ENCODE measurements around the gene IKBKE.

DNA sequence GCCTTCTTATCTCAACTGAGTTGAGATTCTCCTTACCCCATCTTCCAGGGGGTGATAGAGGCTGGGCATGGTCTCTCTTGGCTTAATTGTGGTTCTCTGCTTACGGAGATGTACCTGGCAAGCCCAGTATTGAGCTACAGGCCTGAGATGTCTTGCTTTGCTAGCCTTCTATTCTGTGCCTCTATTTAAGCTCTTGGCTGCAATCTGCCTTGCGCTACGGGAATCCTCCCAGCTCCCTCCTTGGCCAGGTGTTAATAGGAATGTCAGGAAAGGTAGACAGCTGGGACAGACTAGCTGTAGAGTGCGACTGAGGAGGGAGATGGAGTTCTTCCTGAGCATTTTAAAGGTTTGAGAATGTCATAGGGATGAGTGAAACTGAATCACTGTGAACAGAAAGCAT lies 10.6 kb upstream of the IKBKE start:
- TF ChIP-seq, protein P1, sequence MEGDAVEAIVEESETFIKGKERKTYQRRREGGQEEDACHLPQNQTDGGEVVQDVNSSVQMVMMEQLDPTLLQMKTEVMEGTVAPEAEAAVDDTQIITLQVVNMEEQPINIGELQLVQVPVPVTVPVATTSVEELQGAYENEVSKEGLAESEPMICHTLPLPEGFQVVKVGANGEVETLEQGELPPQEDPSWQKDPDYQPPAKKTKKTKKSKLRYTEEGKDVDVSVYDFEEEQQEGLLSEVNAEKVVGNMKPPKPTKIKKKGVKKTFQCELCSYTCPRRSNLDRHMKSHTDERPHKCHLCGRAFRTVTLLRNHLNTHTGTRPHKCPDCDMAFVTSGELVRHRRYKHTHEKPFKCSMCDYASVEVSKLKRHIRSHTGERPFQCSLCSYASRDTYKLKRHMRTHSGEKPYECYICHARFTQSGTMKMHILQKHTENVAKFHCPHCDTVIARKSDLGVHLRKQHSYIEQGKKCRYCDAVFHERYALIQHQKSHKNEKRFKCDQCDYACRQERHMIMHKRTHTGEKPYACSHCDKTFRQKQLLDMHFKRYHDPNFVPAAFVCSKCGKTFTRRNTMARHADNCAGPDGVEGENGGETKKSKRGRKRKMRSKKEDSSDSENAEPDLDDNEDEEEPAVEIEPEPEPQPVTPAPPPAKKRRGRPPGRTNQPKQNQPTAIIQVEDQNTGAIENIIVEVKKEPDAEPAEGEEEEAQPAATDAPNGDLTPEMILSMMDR (IDR thresholded peaks at IDR 0.05): no peak
- TF ChIP-seq POLR2A (IDR thresholded peaks at IDR 0.05): no peak
- TF ChIP-seq POLR2AphosphoS5 (IDR thresholded peaks at IDR 0.05): no peak
- no peak for TF ChIP-seq EP300 (IDR thresholded peaks at IDR 0.05)

Data from suprapubic skin (tissue), 4 donors.